ENCODE results near the gene CELA2A.

DNA sequence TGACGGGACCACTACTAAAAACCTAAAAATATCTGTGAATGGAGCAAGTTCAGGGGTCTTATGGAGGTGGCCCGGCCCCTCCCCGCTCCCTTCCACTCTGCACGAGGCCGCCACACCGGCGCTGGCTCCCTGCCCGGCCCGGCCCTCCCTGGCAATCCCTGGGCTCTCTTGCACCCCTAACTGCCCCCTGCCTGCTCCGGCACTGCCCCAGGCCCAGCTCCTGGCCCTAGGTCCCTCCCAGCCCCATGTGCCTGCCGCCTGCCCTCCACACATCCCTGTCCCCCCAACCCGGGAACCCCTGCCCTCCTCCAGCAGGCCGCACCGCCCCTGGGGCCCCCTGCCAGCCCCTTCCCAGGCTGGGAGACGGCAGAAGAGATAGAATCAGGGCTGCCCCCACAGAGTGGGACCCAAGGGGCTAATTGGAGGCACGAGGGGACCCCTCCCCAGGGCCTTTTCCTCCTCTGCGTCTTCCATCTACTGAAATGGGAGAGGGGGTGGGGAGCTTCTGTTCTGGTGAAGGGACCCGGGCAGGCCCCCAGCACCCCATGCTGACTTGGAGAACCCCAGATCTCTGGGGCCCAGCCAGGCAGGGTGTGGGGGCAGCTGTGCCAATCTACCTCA lies 27.6 kb upstream of the CELA2A start:
- TF ChIP-seq CTCF (conservative IDR thresholded peaks at IDR 0.05 in 1 of 2, IDR thresholded peaks at IDR 0.05 in 1 of 2; ENCODE audit: extremely low read depth in 1 of 2, insufficient read depth in 1 of 2, low read depth in 1 of 2, low read length in 2 of 2) (no peak), EZH2 (IDR thresholded peaks at IDR 0.05; ENCODE audit: borderline replicate concordance, low read length) (no peak)
